Stimulated activated CD4-positive, alpha-beta T cell treated with anti-CD3 and anti-CD28 coated beads, Interleukin-2, amount 100 ng/mL, for 48 hours (primary cell): ENCODE results near the gene MEPE.

Experiments used
- DNase-seq, 2 donors: peaks; one replicate each; pipeline ENCODE4 v3.0.0-alpha.2; 2020

Gene MEPE

DNA sequence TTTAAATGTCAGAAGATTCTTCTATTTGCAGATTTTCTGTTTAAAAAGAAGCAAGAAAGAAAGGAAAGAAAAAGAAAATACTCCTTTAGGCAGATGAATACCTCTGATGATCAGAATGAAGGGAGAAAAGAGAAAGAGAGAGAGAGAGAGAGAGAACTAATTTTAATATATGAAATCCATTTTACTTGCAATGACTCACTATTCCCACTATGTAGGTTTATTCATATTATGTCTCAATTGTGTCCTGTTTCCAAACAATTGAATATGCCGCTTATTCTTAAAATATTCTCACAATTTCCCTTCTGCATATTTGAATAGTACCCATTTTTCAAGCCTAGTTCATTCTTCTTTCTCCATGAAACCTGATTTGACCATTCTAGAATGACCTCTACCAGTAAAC is 11.7 kb downstream of the MEPE start:
- no peak for DNase-seq

- no peak for DNase-seq
Observed at GRCh38 chr4:87846226-87846625, 13.5 kb downstream of the MEPE start.

DNA sequence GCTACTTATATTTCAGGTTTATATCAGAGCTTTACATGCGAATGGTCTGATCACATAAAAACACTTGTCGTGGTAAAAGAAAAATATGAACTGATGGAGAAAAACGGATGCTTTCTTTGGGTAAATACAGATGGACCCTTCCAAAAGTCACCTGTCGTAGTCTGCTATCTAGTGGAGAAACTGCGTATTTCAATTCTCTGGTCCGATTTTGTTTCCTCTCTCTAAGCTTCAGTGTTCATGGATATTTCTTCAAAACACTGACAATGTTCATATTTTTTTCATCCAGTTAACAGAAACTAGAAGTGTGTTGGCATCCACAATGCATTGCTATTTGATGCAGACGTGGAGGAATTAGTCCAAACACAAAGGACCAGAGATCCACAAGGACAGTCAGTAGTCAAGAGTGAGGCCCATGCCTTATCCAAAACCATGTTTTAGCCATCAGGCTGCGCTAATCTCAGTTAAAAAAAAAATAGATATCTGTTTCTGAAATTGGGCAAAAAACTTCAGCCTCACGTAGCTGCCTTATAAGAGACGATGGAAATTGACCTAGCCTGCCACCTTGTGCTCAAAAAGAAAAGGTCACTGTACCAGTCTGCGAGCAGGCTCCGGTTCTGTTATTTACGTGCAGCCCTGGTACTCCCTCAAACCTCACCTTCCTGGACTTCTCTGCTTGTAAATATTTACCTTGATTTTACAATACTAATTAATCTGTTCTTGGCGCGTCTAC is 16.0 kb downstream of the MEPE start:
- peak; percentile 21 to 26 for DNase-seq

GRCh38 chr4:87849612-87850011 is 16.8 kb downstream of the MEPE start:
- DNase-seq: no peak

DNA sequence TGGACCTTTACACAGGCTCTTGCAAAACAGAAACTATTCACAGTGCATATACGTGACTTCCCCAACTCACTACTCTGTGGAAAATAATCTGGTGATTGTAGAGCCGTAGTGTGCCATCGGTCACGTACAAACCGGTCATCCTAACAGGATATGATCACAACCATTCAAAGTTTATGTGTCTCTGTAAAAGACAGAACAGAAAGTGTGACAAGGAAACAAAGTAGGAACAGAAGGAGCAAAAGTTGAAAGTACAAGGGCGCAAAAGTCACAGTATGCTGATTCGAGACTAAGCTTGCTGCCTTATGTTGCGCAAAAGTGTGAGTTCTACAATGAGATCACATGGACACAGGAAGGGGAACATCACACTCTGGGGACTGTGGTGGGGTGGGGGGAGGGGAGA is 18.6 kb downstream of the MEPE start:
- DNase-seq: no peak

- no peak for DNase-seq
Observed at GRCh38 chr4:87851953-87852352, 19.2 kb downstream of the MEPE start.

DNA sequence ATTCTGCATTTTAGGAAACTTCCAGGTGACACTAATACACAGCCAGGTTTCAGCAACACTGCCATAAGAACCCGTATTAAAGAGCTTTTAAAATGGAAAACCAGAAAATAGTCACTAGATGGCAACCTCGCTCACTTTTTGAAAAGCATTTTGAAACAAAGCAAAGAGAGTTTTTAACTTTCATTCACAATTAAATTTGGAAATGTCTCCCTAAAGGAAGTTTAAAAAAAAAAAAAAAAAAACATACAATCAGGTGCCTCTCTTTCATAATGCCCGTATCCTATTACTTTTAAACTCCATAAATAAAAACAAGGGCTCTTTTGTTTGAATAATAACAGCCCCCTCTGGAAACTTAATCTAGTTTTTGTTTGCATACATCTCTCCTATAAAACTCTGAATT is 20.3 kb downstream of the MEPE start:
- no peak for DNase-seq

- no peak for DNase-seq
Observed at GRCh38 chr4:87853891-87854290, 21.1 kb downstream of the MEPE start.

DNA sequence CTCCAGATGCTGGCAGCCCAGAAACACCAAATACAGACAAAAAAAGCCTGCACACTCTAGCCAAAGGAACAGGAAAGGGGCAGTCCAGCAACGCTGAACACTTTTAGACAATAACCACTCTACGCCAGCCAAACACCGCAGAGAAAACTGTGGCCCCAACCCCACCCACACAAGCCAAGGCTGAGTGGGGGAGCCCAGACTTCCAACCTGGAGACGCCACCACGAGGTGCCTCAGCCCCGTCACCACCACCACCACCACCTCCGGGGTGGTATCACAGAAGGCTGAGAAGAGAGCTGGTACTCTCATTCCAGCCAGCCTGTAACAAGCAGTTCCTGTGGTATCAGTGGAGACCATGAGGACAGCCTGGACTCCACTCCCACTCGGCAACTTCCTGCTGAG is 22.8 kb downstream of the MEPE start:
- no peak for DNase-seq

- DNase-seq: no peak
Observed at GRCh38 chr4:87856816-87857215, 24.0 kb downstream of the MEPE start.

GRCh38 chr4:87857789-87858188 is 25.0 kb downstream of the MEPE start:
- no peak for DNase-seq

- no peak for DNase-seq
Observed at GRCh38 chr4:87862236-87862635, 29.5 kb downstream of the MEPE start.

GRCh38 chr4:87863486-87863885 is 30.7 kb downstream of the MEPE start:
- no peak for DNase-seq

- DNase-seq: no peak
Observed at GRCh38 chr4:87864321-87864720, 31.6 kb downstream of the MEPE start.

GRCh38 chr4:87865288-87865687 is 32.5 kb downstream of the MEPE start:
- DNase-seq: no peak

DNA sequence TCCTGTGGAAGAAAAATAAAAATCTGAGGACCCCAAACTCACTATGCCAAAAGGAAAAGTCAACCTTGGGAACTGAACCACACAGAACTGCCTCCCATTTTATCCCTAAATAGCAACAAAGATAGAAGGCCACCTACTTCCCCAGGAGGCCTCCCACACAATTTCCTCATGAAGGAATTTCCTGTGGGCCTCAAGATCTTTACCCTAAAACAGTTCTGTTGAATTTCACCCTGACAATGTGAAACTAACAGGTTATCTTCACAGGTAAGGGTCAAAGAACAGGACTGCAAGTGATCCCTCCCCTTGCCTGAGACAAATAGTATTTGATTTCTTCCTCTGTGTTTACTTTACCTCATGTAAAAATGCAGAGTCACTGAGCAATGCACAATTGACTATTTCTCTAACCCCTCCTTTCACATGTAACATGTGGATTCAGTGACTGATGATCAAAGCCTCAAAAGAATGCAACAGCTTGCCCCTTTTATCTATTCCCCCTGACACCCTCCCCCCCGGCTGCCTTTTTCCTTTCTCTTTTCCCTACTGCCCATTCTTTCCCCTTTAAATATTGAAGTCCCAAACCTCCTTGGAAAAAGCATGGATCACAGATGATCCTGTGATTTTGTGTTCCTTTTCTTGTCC is 33.3 kb downstream of the MEPE start:
- DNase-seq: no peak

DNA sequence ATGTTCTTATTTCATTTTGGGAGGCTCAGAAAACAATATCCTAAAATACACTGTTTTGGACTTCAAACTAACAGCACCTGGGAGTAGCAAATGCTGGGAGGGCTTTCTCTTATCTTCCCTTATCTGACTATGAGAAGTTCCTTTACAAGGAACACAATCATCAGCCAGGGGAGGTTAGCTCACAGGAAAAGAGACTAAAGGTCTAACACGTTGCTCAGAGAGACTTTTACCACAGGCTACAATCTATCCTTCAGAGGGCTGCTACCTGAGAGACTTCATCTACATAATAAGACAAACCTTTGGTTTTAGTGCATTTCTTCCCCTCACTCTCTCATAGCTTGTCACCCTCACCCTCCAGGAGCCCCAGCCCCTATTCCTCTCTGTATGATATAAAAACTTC is 35.8 kb downstream of the MEPE start:
- no peak for DNase-seq

DNA sequence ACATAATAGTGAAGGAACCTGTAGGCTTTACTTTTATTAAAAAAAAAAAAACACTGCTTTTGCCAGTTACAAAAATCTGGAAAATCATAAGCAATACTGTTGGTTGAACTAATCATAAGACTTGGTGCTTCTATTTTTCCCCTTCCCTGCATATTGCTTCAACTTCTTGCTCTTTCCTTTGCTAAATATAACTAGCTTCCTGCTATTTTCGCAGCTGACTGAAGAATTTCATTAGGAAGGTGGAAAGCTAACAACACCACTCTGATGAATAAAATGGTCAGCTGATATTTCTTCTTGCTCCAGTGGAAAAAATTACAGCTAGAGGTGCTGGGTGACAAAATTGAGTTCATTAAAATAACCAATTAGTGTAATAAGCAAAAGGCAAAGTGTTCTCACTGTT is 39.3 kb downstream of the MEPE start:
- DNase-seq: no peak

- DNase-seq: no peak
Observed at GRCh38 chr4:87875191-87875590, 42.4 kb downstream of the MEPE start.

DNA sequence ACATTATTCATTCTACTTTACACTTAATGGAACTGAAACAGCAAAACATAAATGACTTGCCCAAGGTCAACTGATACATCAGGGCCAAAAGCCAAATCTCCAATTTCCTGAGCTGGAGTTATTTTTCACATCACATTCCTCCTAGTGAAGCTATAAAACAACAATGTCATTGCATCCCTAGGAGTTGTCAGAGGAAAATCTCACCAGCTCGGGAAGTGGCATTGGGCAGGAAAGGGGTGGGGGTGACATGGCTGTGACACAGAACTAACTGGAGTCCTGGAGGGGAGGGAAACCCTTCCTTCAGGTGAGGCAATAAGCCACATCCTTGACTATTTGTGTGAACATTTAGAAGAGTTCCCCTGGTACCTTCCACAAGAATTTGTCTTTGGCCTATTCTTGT is 47.3 kb downstream of the MEPE start:
- DNase-seq: no peak

DNA sequence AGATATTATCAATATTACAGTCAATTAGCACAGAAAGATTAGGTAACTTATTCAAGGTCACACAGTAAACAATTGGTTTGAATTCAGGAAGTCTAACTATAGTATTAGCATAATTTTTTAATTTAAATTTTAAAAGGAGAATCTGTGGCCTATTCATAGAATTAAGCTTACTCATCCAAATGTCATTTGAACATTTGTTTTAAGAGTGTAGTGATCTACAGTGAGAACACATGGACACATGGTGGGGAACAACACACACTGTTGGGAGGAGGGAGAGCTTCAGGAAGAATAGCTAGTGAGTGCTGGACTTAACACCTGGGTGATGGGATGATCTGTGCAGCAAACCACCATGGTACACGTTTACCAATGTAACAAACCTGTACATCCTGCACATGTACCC is 48.3 kb downstream of the MEPE start:
- DNase-seq: no peak

- no peak for DNase-seq
Observed at GRCh38 chr4:87882321-87882720, 49.6 kb downstream of the MEPE start.

GRCh38 chr4:87882861-87883260 is 50.1 kb downstream of the MEPE start:
- no peak for DNase-seq

- no peak for DNase-seq
Observed at GRCh38 chr4:87884976-87885549, 52.3 kb downstream of the MEPE start.

- DNase-seq: no peak
Observed at GRCh38 chr4:87886083-87886482, 53.3 kb downstream of the MEPE start.
